IPS DF 6.9 (cell line): Measurements from ENCODE around the gene ARL11.

Experiments used
- DNase-seq: peaks from one replicate; pipeline ENCODE4 v3.0.0-alpha.2; 2013; ENCODE audit warnings: low read depth, low spot score
- H3K27ac ChIP-seq: one replicate; pipeline ENCODE4 v1.5.1; 2013; ENCODE audit warnings: low read length, control low read depth
- H3K27me3 ChIP-seq: 2 replicates; pipeline ENCODE4 v1.6.1; 2013; ENCODE audit warnings: mild to moderate bottlenecking, low read length; ENCODE audit not compliant: control insufficient read depth, insufficient read depth
- H3K36me3 ChIP-seq: 2 replicates; pipeline ENCODE4 v1.6.1; 2013; ENCODE audit warnings: low read length; ENCODE audit not compliant: control insufficient read depth, insufficient read depth
- H3K4me1 ChIP-seq: 2 replicates; pipeline ENCODE4 v1.6.1; 2013; ENCODE audit warnings: low read length; ENCODE audit not compliant: control insufficient read depth, insufficient read depth
- H3K4me3 ChIP-seq: 2 replicates; pipeline ENCODE4 v1.5.1; 2013; ENCODE audit warnings: mild to moderate bottlenecking, low read length
- H3K9me3 ChIP-seq: 2 replicates; pipeline ENCODE4 v1.6.1; 2013; ENCODE audit warnings: low read length, inconsistent platforms; ENCODE audit not compliant: control insufficient read depth, insufficient read depth
- WGBS: extraction: QIAGEN DNeasy Blood & Tissue Kit; methylation state at CpG from one replicate; pipeline ENCODE4 v1.1.7; 2013; ENCODE audit warnings: mixed read lengths, missing lambda C conversion rate; ENCODE audit not compliant: insufficient read length, insufficient coverage; 5-methylcytosine and 5-hydroxymethylcytosine counted together

The ARL11 gene

DNA sequence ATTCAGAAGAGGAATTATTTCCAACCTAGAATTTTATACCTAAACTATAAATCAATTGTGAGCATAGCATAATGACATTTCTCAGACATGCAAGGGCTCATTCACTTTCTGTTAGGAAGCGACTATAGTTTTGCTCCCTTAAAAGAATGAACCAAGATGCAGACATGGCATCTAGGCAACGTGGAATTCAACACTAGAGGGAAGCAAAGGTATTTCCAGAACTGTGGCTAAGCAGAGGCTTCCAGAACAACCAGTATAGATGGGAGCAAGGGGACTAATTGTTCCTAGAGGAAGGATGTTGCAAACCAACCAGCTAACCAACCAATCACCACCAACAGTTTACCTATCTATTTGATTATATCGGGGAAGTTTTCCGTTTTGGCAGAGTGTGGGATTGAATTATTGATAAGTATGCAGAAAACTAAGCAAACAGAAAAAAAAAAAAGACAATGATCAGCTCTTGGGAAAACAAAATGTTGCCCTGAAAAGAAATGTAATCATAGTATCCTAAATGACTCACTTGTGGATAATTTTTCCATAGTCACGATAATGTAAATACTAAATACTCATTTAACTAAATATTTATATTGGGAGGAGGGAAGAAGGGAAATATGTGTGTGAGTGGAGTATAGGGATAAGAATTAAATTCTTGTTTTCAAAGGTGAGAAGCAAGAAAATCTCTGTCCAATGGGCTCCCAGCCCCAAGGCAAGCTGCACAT, 21.1 kb downstream of the ARL11 start:
- Histone ChIP-seq H3K4me3 (no peak overlapping the region), H3K27me3 (no peaks in the 10 kb centered on the region), H3K9me3 (no peaks in the 10 kb centered on the region), H3K27ac (no peak overlapping the region), H3K4me1 (no peaks in the 10 kb centered on the region), H3K36me3 (no peaks in the 10 kb centered on the region)
- DNase-seq, result no peak
- no CpG with 5 or more reads among the region's 5 CpGs for WGBS

DNA sequence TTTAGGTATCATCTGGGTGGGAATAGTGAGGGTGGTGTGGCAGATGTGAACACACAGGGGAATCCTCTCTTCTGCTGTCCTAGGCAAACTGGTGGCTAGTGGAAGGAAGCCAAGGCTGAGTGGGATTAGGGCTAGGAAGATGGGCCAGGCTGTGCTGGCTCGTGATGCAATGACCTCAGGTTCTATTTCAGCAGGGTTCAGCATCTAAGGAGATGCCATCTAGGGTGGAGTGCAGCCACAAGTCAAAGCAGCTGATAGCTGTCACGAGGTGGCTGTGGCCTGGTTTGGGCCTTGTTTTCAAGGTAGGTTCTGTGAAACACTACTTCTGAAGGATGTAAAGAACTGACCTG, 21.6 kb downstream of the ARL11 start:
- DNase-seq, result no peak
- Histone ChIP-seq H3K27me3 (no peaks in the 10 kb centered on the region), H3K9me3 (no peaks in the 10 kb centered on the region), H3K36me3 (no peaks in the 10 kb centered on the region), H3K4me1 (no peaks in the 10 kb centered on the region), H3K27ac (no peak overlapping the region), H3K4me3 (no peak overlapping the region)
- WGBS, result no CpG with 5 or more reads among the region's 2 CpGs

DNA sequence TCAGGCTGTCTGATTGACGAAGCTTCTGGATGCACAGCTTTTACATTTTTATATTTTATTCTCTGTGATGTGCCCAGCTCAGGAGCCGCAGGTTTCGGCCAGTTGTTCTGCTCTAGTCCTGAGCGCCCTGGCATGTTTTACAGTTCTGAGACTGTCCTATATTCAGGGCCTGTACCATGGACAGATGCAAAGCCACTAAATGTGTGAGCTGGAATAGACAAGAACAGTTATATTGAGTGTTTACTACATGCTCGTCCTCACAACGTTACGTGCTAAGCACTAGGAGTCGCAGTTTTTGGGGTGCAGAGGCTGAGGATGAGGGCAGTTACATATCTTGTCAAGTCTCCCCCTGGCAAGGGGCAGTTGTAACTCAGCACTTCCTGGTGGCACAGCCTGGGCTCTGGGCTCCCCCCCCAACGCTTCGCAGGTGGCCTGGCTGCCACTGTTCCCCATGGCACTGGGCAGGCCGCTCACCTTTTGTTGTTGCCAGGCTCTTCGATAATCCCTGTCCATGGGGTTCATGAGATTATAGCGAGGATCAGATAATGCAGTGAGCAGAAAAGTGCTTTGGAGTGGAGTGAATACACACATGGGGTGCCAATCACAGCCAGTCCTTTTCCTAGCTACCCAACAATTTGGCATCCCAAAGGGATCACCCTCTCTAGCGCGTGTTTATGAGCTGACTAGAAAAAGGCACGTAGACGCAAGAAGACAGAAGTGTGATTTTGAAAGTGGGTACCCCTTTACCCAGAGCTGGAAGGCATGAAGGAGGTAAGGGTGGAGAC, 23.5 kb downstream of the ARL11 start:
- Histone ChIP-seq H3K4me1 (no peaks in the 10 kb centered on the region), H3K9me3 (no peaks in the 10 kb centered on the region), H3K27ac (no peak overlapping the region), H3K4me3 (no peak overlapping the region), H3K27me3 (no peaks in the 10 kb centered on the region), H3K36me3 (no peaks in the 10 kb centered on the region)
- no CpG with 5 or more reads among the region's 17 CpGs for WGBS
- DNase-seq, result no peak

DNA sequence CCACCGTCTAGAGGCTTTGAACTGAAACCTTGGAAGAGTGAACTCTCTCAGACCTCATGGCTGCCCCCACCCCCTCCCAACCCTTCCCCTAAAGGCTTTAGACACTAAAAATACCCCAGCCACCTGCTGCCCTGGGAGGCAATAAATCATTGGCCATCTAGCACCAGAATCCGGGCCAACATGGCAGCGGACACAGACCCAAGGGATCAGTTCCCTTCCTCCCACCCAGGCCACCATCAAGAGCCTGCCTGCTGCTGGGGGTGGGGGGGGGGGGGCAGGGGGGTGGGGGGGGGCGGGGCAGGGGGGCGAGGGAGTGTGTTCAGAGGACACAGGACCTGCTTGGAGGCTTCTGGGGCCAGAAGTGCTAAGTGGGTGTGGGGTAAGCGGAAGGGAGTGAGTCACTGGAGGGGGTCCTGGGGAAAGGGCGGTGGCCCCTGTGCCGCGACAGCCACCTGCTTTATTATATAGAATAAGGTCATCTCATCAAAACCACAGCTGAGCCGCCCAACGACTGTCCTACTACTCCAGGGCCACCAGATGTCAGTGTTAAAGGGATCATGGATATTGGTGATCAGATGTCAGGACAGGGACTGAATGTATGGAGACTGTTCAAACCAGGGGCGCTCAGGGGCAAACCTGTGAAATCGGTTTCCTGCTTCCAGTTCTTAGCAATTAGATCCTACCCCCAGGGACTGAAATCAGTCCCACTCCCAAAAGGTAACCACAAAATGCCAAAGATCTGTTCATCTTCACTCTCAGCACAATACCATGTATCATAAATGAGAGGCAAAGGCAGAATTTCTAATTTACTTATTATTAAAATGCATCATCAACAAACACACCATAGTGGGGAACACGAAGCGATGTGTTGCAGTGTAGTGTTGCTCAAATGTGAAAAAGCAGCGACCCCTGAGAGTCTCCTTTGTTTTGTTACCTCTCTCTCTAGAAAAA, 24.3 kb downstream of the ARL11 start:
- Histone ChIP-seq H3K4me3 (no peak overlapping the region), H3K27ac (no peak overlapping the region), H3K27me3 (no peaks in the 10 kb centered on the region), H3K36me3 (no peaks in the 10 kb centered on the region), H3K9me3 (no peaks in the 10 kb centered on the region), H3K4me1 (no peaks in the 10 kb centered on the region)
- no CpG with 5 or more reads among the region's 16 CpGs for WGBS
- no peak for DNase-seq

DNA sequence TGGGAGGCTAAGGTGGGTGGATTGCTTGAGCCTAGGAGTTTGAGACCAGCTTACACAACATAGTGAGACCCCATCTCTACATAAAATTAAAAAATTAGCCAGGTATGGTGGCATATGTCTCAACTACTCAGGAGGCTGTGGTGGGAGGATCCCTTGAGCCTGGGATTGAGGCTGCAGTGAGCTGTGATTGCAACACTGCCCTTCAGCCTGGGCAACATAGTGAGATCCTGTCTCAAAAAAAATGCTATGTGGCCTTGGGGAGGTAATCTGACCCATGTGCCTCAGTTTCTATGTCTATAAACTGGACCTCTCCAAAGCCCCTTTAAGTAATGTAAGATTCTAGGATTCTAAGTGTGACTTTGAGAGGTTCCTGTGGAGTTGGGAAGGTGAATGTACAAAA, 25.2 kb downstream of the ARL11 start:
- Histone ChIP-seq H3K27me3 (no peaks in the 10 kb centered on the region), H3K9me3 (no peaks in the 10 kb centered on the region), H3K4me1 (no peaks in the 10 kb centered on the region), H3K36me3 (no peaks in the 10 kb centered on the region; the same call in 1 of the 2 replicates), H3K27ac (no peak overlapping the region), H3K4me3 (no peak overlapping the region)
- no peak for DNase-seq

DNA sequence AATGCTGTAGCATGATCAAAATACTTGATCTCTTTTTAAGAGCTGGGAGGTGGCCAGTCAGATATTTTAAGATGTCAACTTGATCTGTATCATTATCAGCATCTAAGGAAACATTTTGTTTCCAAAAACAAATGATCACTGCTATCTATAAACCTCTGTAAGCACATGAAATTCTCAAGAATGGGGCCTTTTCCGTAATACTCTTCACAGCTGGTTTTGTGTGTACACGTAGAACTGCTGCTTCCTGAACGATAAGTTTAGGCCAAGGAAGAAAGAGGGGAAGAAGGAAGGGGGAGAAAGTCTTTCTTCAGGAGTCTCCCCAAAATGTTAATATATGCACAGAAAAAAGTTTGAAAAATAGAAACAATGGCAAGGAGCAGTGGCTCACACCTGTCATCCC, 25.7 kb downstream of the ARL11 start:
- Histone ChIP-seq H3K4me1 (no peaks in the 10 kb centered on the region), H3K27ac (no peak overlapping the region), H3K9me3 (no peaks in the 10 kb centered on the region), H3K27me3 (no peaks in the 10 kb centered on the region), H3K4me3 (no peak overlapping the region), H3K36me3 (no peaks in the 10 kb centered on the region; the same call in 1 of the 2 replicates)
- DNase-seq, result no peak
- no CpG with 5 or more reads among the region's 3 CpGs for WGBS

DNA sequence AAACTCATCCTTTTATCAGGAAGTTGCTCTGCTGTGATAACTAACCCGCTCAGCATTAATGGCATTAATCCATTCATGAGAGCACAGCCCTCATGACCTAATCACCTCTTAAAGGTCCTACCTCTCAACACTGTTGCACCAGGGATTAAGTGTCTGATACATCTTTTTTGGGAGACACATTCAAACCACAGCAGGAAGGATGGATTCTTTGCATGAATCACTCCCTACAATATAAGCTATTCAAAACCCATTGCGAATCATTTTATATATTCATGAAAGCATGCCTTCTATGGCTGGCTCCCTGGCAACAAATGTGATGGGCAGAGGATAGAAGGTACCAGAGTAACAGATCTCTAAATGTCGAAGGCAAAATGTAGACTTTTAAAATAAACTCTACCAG, 27.6 kb downstream of the ARL11 start:
- H3K4me1 ChIP-seq, result no peaks in the 10 kb centered on the region
- WGBS, result no CpG with 5 or more reads among the region's 3 CpGs
- no peaks in the 10 kb centered on the region for H3K27me3 ChIP-seq
- H3K4me3 ChIP-seq, result no peak overlapping the region
- H3K36me3 ChIP-seq, result peaks cover 3% of the 10 kb centered on the region; the same call in 1 of the 2 replicates
- no peak for DNase-seq
- H3K27ac ChIP-seq, result no peak overlapping the region
- no peaks in the 10 kb centered on the region for H3K9me3 ChIP-seq

DNA sequence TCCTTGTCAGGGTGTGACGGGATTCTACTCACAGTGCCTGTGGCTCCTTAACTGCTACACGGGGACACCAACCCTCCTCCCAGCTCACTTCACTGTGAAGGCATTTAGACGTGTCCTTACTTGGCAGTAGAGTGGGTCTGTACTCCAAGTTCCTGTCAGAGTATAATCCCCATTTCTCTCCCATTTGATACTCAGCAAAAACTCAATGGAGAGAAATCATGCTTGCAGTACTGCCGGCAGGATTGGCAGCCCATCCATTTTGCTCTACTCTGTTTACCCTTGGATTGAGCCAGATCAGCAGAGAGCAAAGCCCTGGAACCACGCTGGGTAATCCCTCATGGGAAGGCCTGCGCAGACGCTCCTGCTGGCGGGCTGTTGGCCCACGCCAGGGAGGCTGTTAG, 28.9 kb downstream of the ARL11 start:
- no peaks in the 10 kb centered on the region for H3K27me3 ChIP-seq
- no CpG with 5 or more reads among the region's 9 CpGs for WGBS
- no peaks in the 10 kb centered on the region for H3K9me3 ChIP-seq
- H3K4me3 ChIP-seq, result no peak overlapping the region; the same call in 1 of the 2 replicates
- H3K27ac ChIP-seq, result no peak overlapping the region
- H3K4me1 ChIP-seq, result no peaks in the 10 kb centered on the region
- H3K36me3 ChIP-seq, result peaks cover 3% of the 10 kb centered on the region; the same call in 1 of the 2 replicates
- DNase-seq, result no peak

DNA sequence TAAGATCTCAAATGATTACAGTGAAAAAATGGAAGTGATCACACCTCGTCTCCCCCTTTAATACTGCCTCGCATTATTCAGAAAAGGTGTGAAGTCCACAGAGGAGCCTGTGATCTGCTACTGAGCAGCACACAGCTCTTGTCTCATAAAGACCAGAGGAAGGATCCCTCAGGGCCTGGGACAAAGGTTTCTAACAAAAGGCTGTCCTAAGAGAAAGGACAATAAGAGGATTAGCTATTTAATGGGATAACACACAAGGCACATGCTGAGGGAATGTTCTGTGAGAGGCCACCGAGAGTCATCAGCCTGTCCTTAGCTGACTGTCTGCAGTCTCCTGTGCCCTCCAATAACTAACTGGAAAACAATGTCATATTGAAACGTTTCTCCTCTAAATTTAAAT, 36.3 kb downstream of the ARL11 start:
- no peak overlapping the region for H3K4me3 ChIP-seq
- H3K36me3 ChIP-seq, result peaks cover 14% of the 10 kb centered on the region
- no peaks in the 10 kb centered on the region for H3K9me3 ChIP-seq
- H3K27me3 ChIP-seq, result no peaks in the 10 kb centered on the region
- H3K4me1 ChIP-seq, result no peaks in the 10 kb centered on the region
- DNase-seq, result no peak
- no CpG with 5 or more reads among the region's 4 CpGs for WGBS
- H3K27ac ChIP-seq, result no peak overlapping the region

DNA sequence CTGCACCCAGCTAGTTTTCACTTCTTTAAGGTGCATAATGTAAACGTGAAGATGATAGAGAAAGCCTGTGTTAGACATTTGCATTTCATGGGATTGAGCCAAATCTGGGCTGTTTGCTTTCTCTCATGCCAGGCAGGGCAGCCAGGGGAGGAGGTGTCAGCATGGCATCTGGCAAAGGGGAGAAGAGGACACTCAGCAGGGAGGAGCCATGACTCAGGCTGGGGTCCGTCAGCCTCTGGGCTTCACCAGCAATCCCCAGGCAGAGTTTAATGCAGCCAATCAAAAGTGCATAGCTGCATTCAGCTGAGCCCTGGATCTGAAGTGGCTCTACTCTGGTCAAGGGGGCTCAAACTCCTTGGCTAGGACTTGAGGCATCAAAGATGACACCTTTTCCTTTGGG, 39.5 kb downstream of the ARL11 start:
- no peaks in the 10 kb centered on the region for H3K27me3 ChIP-seq
- no peaks in the 10 kb centered on the region for H3K9me3 ChIP-seq
- WGBS, result no CpG with 5 or more reads among the region's 2 CpGs
- peaks cover 11% of the 10 kb centered on the region for H3K36me3 ChIP-seq
- no peaks in the 10 kb centered on the region; the same call in 1 of the 2 replicates for H3K4me1 ChIP-seq
- H3K4me3 ChIP-seq, result no peak overlapping the region
- no peak for DNase-seq
- no peak overlapping the region for H3K27ac ChIP-seq
